HG02943 (cell line): Measurements from ENCODE around the gene PDE2A.

Source experiments
- ATAC-seq: cut with Tn5 transposase; IDR thresholded peaks from one replicate; pipeline ENCODE4 v1.9.1; 2021; ENCODE audit warnings: mild to moderate bottlenecking, low read depth, moderate library complexity; ENCODE audit not compliant: unreplicated experiment

PDE2A gene

GRCh38 chr11:72597721-72598120, 76.5 kb downstream of the PDE2A start:
- ATAC-seq: no peak

DNA sequence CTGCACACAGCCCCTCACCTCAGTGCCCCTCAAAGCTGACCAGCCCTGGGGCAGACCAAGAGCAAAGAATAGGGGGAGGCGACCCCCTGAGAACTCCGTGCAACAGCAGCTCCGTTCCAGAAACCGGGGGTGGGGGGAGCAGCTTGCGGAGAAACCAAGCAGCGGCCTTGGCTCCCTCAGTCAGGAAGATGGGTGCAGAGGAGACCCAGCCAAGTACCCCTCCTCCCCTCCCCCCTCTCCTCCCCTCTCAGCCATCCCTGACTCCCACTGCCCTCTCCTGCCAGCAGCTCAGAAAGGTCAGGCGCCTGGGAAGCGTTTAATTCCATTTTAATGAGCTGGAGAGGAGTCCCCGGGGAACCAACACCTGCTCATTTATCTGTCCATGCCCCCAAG, 78.9 kb downstream of the PDE2A start:
- no peak for ATAC-seq

GRCh38 chr11:72594493-72595291, 79.5 kb downstream of the PDE2A start:
- ATAC-seq: no peak

- no peak for ATAC-seq
Observed at GRCh38 chr11:72592698-72593495, 81.3 kb downstream of the PDE2A start.

DNA sequence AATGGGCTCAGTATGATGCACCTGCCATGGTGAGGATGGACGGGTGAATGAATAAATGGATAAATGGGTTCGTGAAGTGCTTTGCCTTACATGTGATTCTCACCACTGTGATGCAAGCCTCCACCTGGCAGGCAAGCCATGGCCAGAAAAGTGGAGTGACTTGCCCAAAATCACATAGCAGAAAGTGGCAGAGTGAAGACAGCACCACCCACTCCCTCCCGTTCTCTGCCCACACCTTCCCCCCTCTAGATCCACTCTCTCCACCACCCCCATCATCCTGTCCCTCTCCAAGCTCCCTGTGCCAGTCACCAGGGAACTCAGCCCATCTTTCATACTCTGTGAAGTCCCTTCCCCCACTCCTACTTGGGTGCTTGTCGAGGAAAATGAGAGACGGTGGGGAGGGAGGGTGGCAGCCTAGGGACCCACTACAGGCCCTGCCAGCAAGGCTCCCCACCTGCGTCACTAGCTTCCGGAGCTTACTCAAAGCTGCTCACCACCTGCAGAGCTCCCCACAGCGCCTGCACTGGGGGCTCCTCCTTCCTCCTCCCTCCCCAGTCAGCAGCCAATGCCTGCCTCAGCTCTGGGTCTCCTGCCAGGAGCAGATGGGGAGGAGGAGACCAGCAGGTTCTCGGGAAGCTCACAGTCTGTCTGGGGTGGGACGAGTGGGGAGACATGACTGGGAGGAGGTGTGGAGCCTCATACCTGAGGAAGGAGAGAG, 82.3 kb downstream of the PDE2A start:
- ATAC-seq: no peak

DNA sequence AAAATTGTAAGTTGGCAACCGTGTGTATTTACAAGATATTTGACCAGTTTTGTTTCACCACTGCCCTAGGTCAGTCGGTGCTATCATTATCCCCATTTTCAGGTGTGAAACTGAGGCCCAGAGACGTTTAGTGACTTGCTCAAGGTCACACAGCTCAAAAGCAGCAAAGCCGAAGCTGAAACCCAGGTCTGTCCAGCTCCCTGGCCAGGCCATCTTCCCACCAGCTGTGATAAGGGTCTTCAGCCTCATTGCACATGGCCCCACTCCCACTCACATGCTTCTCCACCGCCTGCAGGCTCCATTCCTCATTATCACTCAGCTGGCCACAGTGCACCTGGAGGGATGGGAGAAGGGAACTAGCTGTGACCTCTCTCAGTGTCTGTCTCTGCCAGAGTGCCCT, 83.2 kb downstream of the PDE2A start:
- ATAC-seq: no peak

DNA sequence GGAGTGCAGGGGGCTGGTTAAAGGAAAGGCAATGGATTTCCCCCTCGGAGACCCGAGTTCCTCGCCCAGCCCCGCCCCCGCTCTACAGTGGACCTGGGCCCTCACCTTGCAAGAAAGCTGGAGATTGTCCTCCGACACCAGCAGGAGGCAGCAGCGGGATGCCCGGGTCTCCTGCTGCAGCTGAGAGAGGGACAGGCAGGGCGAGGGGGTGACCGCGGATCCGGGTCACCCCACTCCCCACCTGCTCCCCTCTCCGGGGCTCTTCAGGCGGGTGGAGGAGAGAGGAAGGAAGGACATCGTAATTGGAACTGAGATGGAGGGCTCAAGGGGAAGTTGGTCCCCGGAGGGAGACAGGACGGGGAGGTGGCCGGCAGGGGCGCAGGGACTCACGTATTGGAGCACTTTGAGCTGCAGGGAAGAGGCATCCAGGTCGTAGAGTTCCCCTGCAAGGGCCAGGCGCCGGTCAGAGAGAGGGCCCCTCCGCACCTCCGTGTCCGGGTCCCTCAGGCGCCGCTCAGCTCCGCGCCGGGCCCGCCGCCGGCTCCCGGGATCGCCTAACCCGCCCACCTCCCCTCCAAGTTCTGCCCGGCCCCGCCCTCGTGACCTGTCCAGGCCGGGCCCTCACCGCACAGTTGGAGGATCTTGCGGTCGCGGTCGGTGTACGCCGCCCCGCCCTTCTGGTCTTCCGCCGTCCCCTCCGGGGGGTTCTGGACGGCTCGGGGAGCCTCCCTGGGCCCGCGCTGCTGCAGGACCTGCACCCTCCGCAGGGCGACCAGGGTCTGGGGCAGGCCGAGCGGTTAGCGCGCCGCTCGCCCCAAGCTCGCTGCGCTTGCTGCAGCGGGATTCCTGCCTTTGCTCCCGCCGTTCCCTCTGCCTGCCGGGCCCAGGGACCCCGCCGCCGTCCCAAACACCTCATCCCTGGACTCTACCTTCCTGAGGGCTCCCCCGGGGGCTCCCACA, 84.1 kb downstream of the PDE2A start:
- no peak for ATAC-seq

DNA sequence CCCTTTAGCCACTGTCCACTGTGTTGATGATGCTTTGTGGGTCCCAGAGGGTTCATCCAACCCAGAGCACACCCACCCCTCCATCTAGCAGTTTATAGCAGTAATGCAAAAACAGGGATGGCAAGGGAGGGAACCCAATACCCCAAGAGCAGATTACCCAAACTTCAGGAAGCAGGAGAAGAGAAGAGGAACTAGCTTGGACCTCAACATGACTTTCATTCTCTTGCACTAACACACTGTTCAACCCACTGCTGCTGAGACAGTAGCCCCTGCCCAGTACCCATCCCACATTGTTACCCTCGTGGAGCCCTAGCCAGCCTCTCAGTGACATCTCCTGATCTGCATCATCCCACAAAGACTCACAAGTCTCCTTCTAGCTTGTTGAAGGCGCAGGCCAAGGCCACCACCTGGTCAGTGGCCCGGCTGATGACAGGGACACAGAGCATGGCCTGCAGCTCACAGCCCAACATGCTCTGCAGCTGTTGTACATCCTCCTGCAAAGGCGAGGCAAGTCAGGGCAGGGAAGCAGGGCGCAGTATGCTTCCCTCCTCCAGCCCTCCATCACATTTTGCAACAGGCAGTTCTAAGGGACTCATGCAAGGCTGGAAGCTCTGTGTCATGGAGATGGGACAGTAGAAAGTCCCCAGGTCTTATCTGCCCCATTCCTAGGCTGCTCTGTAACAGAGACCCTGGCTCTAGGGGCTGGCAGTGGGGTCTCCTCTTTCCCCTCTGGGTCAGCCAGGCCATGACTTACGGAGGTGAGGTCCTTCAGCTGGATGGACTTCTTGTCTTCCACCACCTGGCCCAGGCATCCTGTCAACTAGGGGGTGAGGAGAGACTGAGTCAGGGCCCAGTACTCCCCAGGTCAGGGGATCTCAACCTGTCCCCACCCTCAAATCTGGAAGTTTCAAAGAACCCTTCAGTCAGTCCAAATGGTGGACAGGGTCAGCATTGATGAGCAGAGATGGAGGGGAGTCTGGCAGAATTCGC, 85.5 kb downstream of the PDE2A start:
- ATAC-seq: no peak

DNA sequence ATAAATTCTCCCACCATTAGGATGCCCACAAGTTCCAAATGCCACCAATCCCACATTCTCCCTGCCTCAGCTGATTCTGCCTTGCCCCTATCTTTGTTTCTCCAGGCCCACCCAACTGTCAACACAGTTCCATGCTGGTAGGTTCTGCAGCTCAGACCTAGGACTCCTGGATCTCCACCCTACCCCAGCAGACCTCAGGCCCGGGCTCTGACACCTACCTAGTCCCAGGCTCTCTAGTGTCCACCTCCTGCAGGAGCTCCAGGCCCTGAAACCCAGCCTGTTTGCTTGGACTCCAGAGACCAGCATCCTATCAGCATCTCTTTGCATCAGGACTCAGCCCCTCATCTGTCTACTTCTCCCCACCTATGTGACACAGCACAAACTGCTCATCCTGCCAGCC, 86.5 kb downstream of the PDE2A start:
- ATAC-seq: no peak

- no peak for ATAC-seq
Observed at GRCh38 chr11:72586321-72587090, 87.7 kb downstream of the PDE2A start.

DNA sequence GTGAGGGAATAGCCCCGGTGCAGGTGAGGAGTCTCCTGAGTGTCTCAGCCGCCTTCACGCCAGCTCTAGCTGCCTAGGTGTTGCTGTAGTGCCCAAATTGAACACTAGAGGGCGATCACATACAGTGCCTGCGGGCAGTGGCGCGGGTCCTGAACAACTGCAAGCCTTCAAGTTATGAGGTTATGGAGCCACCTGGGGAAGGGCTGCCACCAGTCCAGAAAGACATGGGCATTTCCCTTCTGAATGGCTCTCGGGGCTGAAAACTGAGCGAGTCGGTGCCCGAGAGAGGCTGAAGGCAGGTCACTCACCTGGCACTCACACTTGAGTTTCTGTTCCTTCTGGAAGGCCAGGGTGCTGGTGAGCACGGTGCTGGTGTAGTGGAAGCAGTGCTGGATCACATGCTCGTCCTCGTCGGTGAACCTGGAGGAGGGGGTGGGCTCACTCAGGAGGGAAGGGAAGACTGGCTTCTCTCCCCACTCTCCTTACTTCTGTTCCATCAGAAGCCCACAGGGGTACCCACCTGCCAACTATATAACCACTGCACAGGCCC, 88.4 kb downstream of the PDE2A start:
- no peak for ATAC-seq

- ATAC-seq: no peak
Observed at GRCh38 chr11:72584939-72585597, 89.2 kb downstream of the PDE2A start.

- no peak for ATAC-seq
Observed at GRCh38 chr11:72584293-72584938, 89.8 kb downstream of the PDE2A start.

DNA sequence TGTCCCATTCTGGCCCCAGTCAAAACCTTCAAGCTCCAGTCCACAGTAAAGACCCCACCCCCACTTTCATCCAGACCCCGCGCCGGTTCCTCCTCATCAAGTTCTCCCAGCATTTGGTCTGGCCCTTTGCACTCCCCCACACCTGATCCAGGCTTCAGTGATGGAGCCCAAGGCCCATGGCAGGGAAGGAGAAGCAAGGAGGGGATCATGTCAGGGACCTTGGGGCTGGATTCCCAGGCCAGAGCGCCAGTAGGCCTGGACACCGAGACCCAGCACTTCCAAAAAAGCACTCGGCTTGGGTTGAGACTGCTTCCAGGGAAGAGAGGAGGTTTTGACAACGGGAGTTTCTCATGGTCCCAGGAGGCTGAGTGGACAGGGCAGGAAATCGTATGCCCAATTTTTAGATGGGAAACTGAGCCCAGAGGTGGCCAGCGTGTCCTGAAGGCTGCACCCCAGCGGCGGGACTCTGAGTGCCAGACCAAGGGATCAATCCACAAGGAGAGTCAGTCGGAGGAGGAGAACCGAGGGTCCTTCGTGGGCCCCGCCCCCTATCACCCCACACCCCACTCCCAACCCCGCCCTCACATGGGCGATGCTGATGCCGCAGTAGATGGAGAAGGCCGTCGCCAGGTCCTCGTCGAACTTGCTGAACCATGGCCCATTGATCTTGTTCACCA, 90.5 kb downstream of the PDE2A start:
- ATAC-seq: no peak

DNA sequence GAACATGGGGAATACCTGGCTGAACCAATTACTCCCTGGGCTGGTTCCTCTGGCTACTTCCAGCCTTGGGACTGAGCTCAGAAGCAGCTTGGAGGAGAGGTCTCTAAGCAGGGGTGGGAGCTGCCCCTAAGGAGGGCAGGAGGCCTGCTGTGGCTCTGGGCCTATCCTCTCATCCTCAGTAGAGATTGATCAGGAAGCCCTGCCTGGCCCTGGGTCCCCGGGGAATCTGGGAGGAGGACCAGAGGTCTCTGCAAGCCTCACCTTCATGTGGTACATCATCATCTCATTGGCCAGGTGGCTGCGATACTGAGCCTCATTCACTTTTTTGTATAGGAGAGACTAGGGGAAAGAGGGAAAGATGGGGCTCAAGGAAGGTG, 91.1 kb downstream of the PDE2A start:
- ATAC-seq: no peak
